DMS53 treated with DMSO at 0.1 percent for 48 hours (cell line): ENCODE data around the gene CRK.
"Not testable (repeated sequence)": the region's sequence is repeated elsewhere in the genome, so short reads cannot be mapped to it uniquely, and the experiment has no call there.

Source experiments
- DNase-seq: peaks from one replicate; lab custom pipeline; 2025; ENCODE audit not compliant: unreplicated experiment; lab: John Stamatoyannopoulos, UW

CRK gene

DNA sequence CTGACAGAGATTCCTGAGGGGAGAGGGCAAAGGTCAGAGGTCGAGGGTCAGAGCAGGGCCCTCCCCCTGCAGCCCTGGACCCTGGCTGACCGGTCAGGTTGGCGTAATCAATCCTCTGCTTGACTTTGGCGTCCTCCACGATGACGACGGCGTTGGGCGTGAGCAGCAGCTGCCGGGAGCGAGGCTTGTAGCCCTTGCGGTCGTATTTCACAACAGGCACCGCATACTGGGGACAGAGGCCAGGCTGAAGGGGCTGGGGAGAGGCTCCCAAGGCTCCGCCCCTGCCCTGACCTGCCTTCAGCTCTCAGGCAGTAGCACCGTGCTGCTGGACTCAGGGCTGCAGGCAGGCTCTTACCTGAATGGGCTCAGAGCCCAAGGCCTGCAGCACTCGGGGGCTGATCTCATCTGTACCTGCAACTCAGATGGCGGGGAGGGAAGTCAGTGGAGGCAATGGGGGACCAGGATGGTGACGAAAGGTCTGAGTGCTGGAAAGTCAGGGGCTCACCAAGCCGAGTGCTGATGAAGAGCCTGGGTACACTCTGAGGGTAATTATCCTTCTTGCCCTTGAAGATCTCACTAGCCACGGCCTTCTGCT, 12.0 kb upstream of the CRK start:
- no peak for DNase-seq

DNA sequence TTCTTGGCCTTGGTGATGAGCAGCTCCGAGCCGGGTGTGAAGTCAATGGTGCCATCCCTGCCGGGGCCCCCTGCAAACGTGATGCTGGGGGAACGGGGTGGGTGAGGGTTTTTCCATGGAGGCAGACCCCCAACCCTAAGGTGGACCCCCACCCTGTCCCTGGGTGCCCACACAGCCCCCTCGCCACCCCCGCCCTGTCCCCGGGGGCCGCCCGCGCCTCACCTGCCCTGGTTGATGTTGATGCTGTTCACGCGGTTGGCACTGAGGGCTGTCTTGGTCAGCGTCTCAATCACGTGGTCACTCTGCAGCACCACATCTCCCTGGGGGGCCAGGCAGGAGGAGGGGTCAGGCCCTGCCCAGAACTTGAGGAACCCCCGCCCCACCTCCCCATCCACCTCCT, 11.2 kb upstream of the CRK start:
- no peak for DNase-seq

DNA sequence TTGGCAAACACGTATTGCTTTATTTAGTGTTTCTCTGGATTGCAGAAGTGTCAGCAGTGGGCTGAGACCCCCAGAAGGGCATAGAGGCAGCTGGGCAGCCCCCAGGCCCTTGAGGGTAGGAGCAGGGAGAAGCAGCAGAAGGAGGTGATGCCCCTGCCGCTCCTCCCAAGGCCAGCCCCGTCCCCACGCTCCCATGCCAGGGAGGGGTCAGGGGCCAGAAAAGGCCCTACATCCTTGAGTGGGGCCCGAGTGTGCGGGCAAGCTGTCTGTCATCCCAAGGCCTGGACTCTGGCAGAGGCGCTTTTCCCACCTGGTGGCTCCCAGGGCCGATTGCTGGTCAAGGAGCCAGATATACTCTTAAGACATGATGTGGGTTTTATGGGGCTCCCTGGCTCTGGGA, 8.2 kb upstream of the CRK start:
- DNase-seq = no peak

DNA sequence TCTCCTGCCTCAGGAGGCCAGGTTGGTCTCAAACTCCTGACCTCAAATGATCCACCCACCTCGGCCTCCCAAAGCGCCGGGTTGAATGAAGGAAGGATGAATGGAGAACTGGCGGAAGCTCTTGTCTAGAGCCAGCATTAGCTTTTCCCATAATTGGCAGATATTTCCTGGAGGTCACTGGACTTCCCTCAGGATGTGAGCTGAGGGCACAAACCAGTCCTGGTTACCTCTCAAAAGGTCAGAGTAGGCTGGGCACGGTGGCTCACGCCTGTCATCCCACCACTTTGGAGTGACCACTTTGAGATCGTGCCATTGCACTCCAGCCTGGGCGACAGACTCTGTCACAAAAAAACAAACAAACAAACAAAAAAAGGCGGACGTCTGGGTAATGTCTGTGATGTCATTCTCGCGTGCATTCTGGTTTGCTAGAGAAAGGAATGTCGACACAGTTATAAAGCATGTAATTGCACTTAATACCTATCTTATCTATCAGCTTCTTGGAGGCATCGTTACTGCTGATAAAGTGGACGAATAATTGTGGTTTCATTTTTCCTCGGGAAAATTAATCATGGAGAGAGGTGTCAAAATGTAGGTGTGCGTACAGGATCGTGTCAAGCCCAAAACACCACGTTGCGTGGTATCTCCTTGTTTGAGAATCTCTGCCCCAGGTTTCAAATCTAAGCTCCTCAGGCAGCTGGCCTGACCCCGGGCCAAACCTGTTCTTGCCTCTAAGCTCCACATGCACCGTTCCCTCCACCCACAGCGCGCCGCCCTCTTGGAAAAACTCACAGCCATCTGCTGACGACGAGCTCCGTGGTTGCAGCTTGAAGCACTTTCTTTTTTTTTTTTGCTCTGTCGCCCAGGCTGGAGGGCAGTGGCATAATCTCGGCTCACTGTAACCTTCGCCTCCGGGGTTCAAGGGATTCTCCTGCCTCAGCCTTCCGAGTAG, 6.4 kb upstream of the CRK start:
- peak; percentile 25 for DNase-seq

DNA sequence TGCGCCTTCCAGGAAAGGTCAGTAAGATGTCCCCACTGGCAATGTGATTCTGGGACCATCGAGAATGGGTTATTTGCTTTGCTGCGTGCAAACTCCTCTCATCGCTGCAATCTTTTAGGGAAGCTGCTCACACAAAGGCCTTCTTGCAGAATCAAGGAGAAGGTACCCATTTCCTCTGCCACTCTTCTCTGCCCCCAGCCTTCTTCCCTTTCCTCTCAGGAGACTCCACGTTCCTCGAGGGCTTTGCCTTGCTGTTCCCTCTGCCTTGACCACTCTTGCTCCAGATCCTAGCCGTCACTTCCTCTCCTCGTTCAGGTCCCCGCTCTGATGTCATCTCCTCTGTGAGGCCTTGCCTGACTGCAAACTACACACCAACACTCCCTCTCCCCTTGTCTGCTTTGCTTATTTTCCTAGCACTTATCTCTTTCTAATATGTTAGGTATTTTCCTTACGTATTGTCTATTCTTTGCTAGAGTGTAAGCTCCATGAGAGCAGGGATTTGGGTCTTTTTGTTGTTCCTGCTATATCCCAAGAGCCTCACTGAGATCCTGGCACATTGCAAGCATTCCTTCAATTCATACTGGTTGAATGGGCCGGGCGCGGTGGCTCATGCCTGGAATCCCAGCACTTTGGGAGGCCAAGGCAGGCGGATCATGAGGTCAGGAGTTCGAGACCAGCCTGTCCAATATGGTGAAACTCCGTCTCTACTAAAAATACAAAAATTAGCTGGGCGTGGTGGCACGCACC, 5.3 kb upstream of the CRK start:
- DNase-seq = no peak

DNA sequence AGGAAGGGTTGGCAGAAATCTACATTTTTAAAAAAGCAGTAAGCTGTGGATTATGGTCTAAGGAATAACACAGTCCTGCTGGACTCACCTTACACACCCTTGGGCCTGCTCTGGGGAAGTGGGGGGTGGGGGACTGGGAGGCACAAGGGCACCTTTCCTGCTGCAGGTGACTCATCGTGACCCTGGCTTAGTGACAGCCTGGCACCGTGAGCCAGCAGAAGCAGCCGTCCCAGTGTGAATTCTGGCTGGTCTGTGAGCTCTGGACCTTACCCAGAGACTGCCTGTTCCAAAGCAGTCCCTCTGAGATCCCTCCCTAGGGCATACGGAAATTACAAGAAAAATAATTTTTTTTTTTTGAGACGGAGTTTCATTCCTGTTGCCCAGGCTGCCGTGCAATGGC, 4.2 kb upstream of the CRK start:
- peak; percentile 30 for DNase-seq

DNA sequence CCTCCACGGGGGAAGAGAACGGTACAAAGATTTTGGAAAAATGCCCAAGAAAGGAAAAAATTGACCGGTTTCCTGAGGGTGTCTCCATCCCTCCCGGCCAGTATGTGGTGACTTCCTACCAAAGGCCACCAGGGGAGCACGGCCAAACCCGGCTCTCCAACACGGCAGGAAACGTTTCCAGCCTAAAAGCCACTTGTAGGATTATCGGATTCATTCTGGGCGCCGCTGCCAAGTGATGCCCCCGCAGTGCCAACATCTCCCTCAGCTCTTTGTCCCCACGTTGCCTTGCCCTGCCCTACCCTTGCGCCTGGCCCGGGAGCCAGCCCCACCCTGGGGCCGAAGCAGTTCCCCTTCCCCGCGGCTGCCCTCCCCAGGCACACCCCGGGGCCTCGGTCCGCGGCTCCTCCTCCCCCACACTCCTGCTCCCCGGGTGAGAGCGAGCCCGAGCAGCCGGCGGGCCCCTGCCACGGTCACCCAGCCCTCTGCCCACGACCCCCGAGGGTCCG, 688 bp downstream of the CRK start:
- DNase-seq = peak; percentile 13

DNA sequence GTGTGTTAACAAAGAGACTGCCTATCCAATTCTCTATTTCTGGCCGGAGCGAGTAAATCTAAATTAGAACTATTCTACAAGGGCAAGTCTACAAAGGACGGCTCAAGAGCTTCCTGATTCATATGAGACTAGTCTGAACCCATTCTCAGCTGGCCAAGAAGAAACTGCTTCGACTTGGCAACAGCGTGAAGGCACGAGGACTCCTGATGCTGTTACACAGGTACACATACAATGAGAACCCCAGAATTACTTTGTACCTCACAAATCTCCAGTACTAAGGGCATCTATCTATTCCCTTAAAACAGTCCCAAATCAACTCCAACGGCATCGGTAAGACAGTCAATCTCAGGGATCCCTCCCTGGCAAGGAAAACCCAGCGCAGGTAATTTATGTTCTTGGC, 1.5 kb downstream of the CRK start:
- DNase-seq = no peak

DNA sequence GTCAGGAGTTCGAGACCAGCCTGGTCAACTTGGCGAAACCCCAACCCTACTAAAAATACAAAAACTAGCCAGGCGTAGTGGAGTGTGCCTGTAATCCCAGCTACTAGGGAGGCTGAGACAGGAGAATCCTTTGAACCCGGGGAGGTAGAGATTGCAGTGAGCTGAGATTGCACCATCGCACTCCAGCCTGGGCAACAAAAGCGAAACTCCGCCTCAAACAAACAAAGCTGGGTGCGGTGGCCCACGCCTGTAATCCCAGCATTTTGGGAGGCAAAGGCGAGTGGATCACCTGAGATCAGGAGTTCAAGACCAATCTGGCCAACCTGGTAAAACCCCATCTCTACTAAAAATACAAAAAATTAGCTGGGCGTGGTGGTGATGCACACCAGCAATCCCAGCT, 2.3 kb downstream of the CRK start:
- not testable (repeated sequence) for DNase-seq

DNA sequence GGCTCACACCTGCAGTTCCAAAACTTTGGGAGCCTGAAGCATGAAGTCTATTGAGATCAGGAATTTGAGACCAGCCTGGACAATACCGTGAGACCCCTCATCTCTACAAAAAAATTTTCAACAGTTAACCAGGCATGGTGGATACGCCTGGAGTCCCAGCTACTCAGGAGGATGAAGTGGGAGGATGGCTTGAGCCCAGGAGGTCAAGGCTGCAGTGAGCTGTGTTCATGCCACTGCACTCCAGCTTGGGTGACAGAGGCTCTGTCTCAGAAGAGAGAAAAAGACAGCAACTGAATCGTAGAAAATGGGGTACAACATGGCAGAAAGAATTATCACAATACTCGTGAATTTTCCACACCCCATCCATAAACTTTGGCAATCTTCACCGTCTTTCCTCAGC, 3.2 kb downstream of the CRK start:
- no peak for DNase-seq

DNA sequence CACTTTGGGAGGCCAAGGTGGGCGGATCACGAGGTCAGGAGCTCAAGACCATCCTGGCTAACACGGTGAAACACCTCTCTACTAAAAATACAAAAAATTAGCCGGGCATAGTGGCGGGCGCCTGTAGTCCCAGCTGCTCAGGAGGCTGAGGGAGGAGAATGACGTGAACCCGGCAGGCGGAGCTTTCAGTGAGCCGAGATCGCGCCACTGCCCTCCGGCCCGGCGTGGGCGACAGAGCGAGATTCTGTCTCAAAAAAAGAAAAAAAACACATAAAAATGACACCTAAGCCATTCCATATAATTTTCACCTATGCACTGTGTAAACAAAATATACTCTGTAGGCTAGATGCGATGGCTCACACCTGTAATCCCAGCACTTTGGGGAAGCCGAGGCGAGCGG, 5.8 kb downstream of the CRK start:
- DNase-seq = not testable (repeated sequence)

DNA sequence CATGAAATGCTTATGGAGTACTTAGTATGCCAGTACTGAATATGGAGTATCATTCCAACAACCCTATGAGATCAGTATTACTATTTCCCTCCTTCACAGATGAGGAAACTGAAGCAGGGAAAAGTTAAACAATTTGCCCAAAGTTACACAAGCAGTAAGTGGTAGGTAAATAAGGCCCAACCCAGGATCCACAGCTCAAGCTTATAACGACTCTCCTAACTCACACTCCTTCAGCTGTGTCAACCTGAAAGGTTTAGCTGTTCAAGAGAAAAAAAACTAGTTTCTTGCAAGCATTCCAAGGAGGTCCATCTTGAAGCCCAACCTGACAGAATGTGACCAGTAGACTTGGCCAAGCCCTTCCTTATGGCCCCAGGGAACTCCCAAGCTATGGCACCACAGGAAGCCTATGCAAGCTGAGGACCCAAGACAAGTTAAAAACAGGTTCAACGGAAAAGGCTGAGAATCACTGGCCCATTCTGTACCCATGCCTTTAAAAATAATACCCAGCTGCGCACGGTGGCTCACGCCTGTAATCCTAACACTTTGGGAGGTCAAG, 6.5 kb downstream of the CRK start:
- no peak for DNase-seq

DNA sequence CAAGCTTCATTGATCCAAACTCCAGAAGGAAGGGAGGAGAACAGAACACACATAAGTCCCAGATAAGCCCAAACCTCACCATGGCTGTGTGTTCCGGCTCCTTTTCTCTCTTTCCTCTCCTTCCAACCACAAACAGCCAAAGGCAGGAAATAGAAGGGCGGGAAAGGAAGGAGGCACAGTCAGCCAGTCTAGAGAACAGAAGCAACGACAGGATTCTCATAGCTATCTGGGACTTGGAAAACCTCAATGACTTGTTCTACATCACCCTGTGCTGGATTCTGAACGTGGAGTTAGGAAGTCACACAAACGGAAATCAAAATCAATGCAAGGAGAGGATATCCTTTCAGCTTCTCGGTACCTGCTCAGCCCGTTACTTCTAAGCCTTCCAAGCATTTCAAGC, 9.0 kb downstream of the CRK start:
- DNase-seq = no peak

DNA sequence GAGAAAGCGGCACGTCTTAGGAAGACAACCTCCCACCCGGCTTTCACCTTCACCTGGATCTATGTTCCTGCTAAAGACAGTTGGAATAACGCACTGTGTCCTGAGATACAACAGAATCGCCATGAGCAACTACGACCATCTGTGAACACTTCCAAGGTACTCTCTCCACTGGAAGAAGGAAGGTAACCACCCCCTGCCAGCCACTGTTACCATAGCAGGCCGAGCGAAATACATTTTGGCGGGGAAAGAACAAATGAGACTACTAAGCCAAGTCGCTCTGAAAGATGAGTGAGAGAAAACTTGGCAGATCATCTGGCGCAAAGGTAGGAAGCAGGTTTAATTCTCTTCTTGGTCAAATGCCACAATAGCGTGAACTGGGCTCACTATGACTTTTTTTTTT, 9.8 kb downstream of the CRK start:
- no peak for DNase-seq

DNA sequence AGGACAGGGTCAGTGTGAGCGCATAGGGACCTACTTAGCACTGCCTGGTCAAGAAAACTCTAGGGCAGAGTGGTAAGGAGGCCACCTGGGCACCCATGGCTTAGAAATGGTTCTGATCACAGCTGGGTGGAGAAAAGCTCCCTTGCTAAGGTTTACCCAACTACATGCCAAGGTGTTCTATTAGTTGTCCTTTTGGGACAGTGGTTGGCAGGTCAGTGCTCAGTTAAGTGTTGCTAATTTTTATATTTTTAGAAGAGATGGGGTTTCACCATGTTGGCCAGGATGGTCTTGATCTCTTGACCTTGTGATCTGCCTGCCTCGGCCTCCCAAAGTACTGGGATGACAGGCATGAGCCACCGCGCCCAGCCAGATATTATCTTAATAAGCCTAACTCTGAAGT, 10.3 kb downstream of the CRK start:
- not testable (repeated sequence) for DNase-seq

DNA sequence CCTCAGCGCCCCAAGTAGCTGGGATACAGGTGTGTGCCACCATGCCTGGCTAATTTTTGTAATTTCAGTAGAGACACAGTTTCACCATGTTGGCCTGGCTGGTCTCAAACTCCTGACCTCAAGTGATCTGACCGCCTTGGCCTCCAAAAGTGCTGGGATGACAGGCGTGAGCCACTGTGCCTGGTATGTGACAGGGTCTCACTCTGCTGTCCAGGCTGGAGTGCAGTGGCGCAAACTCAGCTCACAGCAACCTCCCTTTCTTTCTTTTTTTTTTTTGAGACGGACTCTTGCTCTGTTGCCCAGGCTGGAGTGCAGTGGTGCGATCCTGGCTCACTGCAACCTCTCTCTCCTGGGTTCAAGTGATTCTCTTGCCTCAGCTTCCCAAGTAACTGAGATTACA, 13.3 kb downstream of the CRK start:
- not testable (repeated sequence) for DNase-seq

DNA sequence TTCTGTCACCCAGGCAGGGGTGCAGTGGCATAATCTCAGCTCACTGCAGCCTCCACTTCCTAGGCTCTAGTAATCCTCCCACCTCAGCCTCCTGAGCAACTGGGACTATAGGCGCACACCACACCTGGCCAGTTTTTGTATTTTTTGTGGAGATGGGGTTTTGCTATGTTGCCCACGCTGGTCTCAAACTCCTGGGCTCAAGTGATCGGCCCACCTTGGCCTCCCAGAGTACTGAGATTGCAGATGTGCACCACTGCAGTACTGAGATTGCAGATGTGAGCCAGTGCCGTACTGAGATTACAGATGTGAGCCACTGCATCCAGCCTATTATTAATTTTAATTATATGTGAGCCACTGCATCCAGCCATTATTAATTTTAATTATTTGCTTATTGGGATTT, 13.8 kb downstream of the CRK start:
- no peak for DNase-seq

DNA sequence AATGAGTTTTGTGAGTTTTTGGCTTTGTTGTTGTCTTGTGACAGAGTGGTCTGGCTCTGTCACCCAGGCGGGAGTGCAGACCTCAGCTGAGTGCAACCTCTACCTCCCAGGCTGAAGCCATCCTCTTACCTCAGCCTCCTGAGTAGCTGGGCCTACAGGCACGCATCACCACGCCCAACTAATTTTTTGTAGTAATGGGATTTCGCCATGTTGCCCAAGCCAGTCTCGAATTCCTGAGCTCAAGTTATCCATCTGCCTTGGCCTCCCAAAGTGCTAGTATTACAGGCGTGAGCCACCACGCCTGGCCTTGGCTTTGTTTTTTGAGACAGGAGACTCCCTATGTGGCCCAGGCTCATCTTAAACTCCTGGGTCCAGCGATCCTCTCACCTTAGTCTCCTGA, 15.1 kb downstream of the CRK start:
- DNase-seq = no peak

DNA sequence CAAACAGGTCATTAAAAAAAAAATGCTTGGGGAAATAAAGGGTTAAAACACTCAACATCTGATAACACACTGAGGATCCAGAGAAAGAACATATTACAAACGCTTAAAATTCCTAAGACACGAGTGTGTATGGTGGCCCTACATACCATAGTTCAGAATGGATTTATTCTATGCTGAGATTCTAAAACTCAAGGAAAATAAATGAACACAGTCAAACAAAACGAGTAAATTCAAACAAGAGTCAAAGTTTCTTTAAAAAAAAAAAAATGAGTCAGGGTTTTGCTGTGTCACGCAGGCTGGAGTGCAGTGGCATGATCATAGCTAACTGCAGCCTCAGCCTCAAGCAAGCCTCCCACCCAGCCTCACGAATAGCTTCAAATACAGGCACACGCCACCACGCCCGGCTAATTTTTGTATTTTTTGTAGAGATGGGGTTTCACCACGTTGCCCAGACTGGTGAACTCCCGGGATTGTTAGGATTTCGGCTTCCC, 17.4 kb downstream of the CRK start:
- DNase-seq = no peak

DNA sequence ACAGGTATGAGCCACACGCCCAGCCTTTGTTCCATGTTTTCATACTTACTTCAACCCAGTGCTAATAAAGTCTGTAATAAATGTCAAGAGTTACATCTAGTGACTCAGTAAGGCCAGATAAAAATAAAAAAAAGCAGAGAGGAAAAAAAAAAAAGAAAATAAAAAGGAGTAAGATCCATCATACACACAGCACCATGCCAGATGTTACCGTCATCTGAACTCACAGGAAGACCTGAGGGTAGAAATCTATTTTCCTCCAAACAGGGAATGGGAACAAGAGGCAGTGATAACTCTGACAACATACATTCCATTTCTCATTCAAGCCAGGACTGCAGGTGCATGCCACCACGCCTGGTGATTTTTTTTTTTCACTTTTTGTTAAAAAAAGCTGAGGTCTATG, 20.7 kb downstream of the CRK start:
- DNase-seq = no peak

DNA sequence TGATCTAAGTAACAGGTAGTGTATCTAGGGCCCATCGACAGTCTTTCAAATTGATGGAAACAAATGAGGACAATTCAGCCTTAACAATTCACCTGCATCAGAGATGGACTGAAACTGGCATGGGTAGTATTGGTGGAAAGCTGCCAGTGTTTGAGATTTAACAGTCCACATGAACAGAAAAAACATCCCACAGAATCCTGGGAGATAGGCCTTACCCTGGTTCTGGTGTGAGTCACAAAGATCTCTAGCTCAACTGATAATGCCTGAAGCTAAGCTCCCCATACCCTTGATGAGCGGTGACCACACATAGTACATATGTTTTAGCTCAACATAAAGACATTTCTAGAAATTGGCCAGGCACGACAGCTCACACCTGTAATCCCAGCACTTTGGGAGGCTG, 21.9 kb downstream of the CRK start:
- no peak for DNase-seq
